HG02852 (cell line): ENCODE measurements around the gene GALNS.
"Not testable (repeated sequence)": the region's sequence is repeated elsewhere in the genome, so short reads cannot be mapped to it uniquely, and the experiment has no call there.

ENCODE experiments used
- ATAC-seq: cut with Tn5 transposase; IDR thresholded peaks from one replicate; pipeline ENCODE4 v1.9.1; 2021; ENCODE audit warnings: mild to moderate bottlenecking, moderate library complexity; ENCODE audit not compliant: unreplicated experiment

The GALNS gene

DNA sequence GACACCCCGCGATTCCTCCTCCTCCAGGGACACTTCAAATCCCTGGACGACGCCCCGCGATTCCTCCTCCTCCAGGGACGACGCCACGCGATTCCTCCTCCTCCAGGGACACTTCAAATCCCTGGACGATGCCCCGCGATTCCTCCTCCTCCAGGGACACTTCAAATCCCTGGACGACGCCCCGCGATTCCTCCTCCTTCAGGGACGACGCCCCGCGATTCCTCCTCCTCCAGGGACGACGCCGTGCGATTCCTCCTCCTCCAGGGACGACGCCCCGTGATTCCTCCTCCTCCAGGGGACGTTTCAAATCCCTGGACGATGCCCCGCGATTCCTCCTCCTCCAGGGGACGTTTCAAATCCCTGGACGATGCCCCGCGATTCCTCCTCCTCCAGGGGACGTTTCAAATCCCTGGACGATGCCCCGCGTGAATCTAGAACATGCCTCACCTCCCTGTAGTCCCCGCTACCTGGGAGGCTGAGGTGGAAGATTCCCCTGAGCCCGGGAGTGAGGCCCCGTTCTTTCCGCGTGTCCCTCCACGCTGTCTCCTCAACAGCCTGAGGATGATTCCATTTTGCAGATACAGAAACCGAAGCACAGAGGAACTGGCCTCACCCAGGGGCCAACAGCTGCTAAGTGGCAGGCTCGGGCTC, 33.1 kb upstream of the GALNS start:
- ATAC-seq, result not testable (repeated sequence)

DNA sequence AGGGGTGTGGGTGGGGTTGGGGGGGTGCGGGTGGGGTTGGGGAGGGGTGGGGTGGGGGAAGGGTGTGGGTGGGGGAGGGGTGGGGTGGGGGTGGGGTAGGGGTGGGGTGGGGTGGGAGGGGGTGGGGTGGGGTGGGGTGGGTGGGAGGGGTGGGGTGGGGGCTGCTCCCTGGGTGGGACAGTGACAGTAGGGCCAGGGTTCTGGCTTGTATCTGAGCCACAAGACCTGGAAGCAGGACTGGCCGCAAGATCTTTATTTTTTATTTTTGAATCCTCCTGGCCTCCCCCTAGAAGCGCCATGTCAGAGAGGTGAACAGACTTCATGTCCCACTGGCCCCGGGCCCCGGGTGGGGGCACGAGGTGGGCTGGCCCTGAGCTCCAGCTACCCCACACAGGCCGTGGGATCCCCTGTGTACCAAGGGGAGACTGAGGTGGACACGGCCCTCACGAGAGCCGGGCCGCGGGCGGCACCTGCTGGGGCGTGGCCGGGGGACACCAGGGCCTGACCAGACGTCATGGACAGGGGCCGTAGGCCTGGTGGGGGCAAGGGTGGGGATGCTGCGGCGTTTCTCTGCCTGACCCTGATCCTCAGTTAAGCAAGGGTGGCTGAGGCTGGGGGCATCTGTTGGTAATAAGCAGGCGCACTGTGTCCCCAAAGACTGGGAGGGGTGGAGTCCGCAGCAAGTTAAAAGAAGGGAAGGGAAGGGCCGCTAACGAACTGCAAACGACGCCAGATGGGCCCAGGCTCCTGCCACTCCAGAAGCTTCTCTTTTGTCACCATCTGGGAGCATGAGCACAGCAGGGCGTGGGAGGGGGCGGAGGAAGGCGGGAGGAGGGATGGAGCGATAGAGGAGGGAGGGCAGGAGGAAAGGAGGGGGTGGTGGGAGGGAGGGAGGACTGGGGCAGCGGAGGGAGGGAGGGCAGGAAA, 32.0 kb upstream of the GALNS start:
- no peak for ATAC-seq

DNA sequence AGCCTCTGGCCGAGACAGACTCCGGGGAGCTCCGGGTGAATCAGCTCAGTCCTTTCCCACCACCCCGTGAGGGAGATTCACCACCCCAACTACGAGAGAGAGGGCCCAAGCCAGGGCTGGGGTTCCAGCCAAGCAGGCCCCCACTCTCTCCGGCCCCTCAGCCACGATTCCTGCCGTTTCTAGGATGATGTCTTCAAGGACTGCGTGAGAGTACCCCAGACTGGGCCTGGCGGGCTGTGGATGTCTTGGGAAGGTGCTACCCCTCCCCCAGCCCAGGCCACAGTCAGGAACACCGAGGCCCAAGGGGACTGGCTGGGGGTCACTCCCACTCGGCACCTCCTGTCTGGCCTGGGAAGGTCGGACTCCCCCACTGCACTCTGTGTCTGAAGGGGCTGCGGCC, 31.3 kb upstream of the GALNS start:
- ATAC-seq, result no peak

DNA sequence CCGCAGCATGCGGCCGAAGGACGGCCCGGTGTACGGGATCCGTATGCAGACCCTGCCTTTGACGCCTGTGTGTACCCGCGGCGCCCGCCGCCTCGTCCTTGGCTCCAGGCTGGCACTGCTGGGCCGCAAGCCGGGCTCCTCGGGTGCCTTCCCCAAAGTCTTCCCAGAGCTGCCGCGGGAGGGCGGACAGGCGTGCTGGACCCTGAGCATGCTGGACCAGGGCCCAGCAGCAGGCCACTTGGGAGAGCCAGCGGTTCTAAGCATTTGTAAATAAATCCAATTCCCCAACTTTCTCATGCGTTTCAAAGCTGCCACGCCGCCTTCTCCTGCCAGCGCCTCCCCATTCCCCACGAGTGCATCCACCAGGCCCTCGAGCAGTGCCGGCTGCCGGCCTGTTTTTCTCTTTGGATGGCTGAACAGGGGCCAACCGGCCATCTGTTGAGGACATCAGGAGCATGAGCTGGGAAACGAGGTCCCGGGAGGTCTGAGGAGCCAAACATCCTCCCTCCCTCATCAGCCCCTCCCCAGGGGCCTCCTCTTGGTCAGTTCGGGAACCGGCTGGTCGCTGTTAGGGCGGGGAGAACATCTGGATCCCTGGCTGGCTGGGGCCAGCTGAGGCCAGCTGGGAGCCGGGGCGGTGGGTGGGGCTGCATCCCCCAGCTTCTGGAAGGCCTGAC, 30.2 kb upstream of the GALNS start:
- no peak for ATAC-seq

- ATAC-seq, result no peak
Observed at GRCh38 chr16:88886420-88886844, 29.7 kb upstream of the GALNS start.

DNA sequence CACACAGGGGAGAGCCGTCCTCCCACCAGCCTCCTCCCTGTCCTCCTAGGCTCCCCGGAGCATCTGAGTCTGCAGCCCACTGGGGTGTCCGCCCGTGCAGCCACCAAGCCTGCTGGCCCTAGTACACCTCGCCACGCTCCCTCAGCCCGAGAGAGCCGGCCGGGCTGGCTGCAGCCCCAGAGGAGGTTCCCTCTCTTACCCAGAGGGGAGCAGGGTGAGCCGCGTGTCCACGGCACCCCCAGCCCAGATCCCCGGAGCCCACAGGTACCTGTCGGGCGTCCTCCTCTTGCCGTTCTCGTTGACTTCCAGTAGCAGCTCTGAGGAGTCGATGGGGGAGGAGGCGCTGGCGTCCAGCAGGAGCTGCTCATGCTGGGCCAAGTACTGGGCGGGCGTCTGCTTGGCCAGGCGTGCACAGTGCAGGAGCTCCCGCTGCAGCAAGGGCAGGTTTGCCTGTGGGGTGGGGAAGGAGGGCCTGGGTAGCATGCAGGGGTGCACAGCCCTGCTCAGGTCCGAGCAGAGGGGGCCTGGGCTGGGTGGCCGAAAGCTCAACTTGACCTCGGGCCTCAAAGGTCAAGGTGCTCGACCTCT, 29.0 kb upstream of the GALNS start:
- ATAC-seq, result no peak

GRCh38 chr16:88884569-88885271, 28.0 kb upstream of the GALNS start:
- no peak for ATAC-seq

GRCh38 chr16:88883946-88884345, 27.2 kb upstream of the GALNS start:
- ATAC-seq, result no peak

DNA sequence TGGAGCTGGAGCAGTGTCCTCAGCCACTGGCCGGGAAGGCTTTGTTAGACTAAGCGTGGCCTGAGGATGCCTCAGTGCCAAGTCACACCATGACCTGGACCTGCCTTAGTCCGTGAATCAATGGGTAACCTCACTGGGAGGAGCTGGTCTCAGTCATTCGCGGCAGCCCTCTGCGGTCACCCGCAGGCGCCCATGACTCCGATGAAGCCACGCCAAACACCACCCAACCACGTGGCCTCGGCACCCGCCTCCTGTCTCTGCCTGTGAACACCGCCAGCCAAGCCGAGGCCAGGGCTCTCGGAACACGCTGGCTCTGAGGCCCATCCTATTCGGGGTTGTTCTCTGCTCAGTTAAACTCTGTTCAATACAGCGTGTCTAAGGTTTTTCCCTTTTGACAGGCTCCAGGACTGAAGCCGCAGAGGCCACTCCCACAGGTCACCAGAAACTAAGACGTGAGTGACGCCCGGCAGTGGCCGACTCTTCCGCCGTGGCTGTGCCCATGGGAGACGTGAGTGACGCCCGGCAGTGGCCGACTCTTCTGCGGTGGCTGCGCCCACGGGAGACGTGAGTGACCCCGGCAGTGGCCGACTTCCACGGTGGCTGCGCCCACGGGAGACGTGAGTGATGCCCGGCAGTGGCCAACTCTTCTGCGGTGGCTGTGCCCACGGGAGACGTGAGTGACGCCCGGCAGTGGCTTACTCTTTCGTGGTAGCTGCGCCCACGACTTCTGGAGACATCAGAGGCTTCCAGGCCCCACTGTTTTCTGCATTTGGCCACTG, 26.6 kb upstream of the GALNS start:
- ATAC-seq, result no peak

DNA sequence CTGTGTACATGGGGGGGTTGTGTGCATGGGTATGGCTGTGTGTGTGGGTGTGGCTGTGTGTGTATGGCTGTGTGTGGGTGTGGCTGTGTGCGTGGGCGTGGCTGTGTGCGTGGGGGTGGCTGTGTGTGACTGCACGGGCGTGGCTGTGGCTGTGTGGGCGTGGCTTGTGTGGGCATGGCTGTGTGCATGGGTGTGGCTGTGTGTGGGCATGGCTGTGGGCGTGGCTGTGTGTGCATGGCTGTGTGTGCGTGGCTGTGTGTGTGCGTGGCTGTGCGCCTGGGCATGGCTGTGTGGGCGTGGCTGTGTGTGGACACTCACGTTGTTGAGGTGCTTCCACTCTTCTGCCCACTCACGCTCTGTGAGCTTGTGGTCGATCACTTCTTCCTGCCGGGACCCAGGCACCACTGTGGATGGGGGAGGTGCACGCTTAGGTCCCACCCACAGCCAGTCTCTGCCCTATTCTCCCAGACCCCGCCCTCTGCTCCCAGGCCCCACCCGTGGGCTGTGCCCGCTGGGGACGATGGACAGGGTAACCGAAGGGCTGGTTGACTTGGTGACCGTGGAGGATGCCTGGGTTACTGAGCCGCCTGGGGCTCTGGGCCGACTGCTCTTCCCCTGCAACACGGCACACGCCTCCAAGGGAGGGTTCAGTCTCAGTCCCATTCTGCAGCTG, 25.7 kb upstream of the GALNS start:
- ATAC-seq, result no peak

DNA sequence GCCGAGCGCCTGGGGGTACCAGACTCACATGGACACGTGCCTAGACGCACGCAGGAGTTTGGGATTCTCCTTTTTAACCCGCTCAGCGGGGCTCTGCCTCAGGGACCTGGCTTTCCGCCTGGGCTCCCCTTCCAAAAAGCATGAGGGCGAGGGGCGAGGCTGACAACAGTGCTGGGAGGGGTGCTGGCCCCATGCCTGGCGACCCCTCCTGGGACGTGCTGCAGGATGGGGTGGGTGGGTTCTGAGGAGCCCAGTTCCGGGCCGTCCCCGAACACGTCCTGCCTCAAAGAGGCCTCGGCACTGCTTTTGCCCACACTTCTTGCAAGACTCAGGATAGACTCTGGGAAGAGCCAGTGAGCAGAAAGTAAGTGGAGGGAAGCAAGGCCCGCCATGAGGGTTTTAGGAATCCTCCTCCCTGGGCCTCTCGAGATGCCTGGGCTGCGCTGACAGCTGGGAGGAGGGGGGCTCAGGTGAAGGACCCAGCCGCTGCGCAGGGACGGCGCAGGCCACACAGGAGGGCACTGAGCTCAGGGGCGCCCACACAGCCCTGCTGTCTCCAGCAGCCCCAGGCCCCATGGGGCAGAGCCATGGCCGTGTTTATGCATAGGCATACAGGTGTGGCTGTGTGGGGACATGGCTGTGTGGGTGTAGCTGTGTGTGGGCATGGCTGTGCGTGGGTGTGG, 25.1 kb upstream of the GALNS start:
- no peak for ATAC-seq

- ATAC-seq, result no peak
Observed at GRCh38 chr16:88881007-88881615, 24.4 kb upstream of the GALNS start.

GRCh38 chr16:88880226-88881006, 23.7 kb upstream of the GALNS start:
- ATAC-seq, result no peak

- no peak for ATAC-seq
Observed at GRCh38 chr16:88879788-88880055, 23.0 kb upstream of the GALNS start.

GRCh38 chr16:88878967-88879787, 22.4 kb upstream of the GALNS start:
- no peak for ATAC-seq

DNA sequence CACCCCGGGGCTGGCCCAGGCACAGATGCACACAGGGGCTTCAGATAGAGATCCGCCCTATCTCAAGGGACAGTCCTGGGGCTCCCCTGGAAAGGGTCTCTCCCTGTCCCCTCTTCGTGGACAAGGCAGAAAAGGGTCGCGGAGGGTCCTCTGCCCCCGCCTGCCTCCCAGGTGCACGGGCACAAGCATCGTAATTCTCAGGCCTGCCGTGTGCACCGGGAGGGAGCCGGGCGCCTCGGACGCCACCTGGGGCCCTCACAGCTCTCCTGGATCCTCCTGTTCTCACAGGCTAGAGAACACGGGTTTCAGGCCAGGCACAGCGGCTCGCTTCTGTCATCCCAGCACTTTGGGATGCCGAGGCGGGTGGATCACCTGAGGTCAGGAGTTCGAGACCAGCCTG, 21.6 kb upstream of the GALNS start:
- ATAC-seq, result no peak
